GM18511 (cell line): ENCODE results near the gene ZNRF2.

ENCODE experiments used
- ATAC-seq: cut with Tn5 transposase; IDR thresholded peaks from one replicate; pipeline ENCODE4 v1.9.1; 2021; ENCODE audit warnings: mild to moderate bottlenecking, moderate library complexity; ENCODE audit not compliant: unreplicated experiment

ZNRF2 gene

GRCh38 chr7:30284298-30285066 is at the start of gene ZNRF2:
Gene ZNRF2 (plus strand): TSS chr7:30284597. CDS start chr7:30285358, 761 bp downstream.
- ATAC-seq: peak; percentile 87

GRCh38 chr7:30237271-30237695 is 47.1 kb upstream of the ZNRF2 start:
- ATAC-seq: peak; percentile 47

- ATAC-seq: peak; percentile 65
These were observed 45.5 kb upstream of the ZNRF2 start for GRCh38 chr7:30238721-30239441.

- ATAC-seq: no peak
These were observed 44.1 kb upstream of the ZNRF2 start for GRCh38 chr7:30240106-30240800.

GRCh38 chr7:30241767-30242166 is 42.6 kb upstream of the ZNRF2 start:
- ATAC-seq: no peak

GRCh38 chr7:30244340-30244739 is 40.1 kb upstream of the ZNRF2 start:
- no peak for ATAC-seq

- ATAC-seq: no peak
These were observed 38.5 kb upstream of the ZNRF2 start for GRCh38 chr7:30245913-30246312.

- ATAC-seq: no peak
These were observed 38.0 kb upstream of the ZNRF2 start for GRCh38 chr7:30246392-30246791.

- no peak for ATAC-seq
These were observed 36.6 kb upstream of the ZNRF2 start for GRCh38 chr7:30247541-30248401.

GRCh38 chr7:30249316-30249715 is 35.1 kb upstream of the ZNRF2 start:
- ATAC-seq: no peak

- no peak for ATAC-seq
These were observed 34.2 kb upstream of the ZNRF2 start for GRCh38 chr7:30249986-30250774.

- ATAC-seq: no peak
These were observed 32.6 kb upstream of the ZNRF2 start for GRCh38 chr7:30251708-30252329.

- no peak for ATAC-seq
These were observed 31.3 kb upstream of the ZNRF2 start for GRCh38 chr7:30252885-30253795.

GRCh38 chr7:30253796-30254165 is 30.6 kb upstream of the ZNRF2 start:
- ATAC-seq: no peak

GRCh38 chr7:30254248-30254647 is 30.1 kb upstream of the ZNRF2 start:
- ATAC-seq: no peak

GRCh38 chr7:30254717-30255063 is 29.7 kb upstream of the ZNRF2 start:
- ATAC-seq: peak; percentile 26

GRCh38 chr7:30255064-30255769 is 29.2 kb upstream of the ZNRF2 start:
- peak; percentile 83 for ATAC-seq

GRCh38 chr7:30256349-30256858 is 28.0 kb upstream of the ZNRF2 start:
- no peak for ATAC-seq
